NOMO-1 (cell line): ENCODE measurements around the gene SRRM5.
A peak's percentile ranks its signal among the peaks of the same experiment; 100 is the strongest.
"Not testable (repeated sequence)": the region's sequence is repeated elsewhere in the genome, so short reads cannot be mapped to it uniquely, and the experiment has no call there.

Experiments
- DNase-seq, 2 experiments: peaks; one replicate each; lab custom pipeline; 2025; ENCODE audit not compliant: unreplicated experiment in 2 of 2; lab: John Stamatoyannopoulos, UW

SRRM5 gene, protein sequence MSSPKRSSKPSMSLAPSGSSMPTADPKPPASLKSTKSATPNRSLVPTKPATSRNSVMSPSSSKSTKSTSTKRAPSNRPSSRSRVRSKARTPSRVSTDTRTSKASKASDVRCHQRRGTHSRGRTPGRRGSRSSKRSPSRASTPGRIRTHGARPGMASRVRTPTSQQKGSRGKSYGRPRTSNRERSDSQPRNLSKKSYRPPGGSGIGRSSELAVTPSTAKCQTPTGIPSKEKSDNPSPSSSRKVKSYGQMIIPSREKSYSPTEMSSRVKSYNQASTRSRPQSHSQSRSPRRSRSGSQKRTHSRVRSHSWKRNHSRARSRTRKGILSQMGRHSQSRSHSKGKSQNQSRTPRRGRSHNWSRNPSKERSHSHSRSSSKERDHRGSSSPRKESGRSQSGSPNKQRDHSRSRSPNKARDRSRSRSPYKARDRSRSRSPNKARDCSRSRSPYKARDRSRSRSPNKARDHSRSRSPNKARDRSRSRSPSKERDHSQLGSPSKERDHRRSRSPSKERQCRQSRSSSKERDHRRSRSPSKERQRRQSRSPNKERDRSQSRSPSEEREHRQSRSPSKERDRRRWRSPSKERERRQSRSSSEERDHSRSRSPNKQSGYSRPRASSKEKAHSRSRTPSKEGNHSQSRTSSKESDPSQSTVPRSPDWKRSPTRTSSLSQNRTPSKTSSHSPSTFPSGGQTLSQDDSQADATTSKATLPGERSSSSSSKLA

DNA sequence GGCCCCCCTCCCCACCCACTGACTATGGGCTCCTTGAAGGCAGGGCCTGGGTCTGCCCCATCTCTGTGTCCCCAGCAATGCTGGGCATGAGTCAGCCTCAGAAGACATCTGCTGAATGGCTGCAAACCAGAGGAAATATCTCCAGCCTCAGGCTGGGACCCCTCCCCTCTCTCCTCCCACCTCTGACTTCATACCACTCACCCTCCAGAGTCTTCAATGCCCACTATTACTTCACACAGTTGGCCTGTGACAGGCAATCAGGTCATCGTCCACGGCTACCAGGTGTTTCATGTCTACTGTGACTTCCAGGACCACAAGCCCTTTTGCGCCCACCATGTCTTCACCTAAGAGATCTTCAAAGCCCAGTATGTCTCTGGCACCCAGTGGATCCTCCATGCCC lies at the start of gene SRRM5:
SRRM5 (plus strand) TSS at position 301 of the 400 bp plus-strand sequence; CDS start at position 335, 34 bp downstream.
- DNase-seq, result no peak

DNA sequence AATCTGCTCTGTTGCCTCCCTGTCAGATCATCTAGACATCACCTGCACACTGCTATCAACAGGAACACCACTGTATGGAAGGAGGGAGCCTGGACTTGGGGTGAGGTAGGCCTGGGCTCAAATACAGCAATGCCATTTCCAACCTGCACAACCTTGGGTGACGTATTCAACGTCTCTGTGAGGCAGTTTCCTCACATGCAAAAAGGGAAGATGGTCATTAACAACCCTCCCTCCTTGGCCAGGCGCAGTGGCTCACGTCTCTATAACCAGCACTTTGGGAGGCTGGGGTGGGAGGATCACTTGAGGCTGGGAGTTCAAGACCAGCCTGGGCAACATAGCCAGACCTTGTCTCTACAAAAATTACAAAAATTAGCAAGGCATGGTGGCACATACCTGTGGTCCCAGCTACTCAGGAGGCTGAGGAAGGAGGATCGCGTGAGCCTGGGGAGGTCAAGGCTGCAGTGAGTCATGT lies 49.6 kb upstream of the SRRM5 start:
- DNase-seq, result no peak

- peak; percentile 96 to 100 for DNase-seq
Measured at GRCh38 chr19:43562698-43563241, 49.1 kb upstream of the SRRM5 start.

GRCh38 chr19:43563816-43564457 lies 48.0 kb upstream of the SRRM5 start:
- peak in 1 of 2 experiments; percentile 10 for DNase-seq

DNA sequence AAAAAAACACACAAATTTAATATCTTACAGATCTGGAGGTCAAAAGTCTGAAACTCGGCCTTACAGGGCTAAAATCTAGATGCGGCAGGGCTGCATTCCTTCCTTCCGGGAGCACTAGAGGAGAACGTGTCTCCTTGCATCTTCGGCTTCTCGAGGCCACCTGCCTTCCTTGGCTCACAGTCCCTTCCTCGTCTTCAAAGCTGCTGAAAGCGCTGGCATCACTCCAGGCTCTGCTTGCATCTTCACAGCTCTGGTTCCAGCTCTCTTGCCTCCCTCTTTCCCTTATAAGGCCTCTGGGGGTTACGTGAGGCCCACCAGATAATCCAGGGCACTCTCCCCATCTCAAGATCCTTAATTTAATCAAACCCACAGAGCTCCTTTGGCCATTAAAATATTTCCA lies 47.1 kb upstream of the SRRM5 start:
- DNase-seq, result no peak

- no peak for DNase-seq
Measured at GRCh38 chr19:43569657-43570056, 42.2 kb upstream of the SRRM5 start.

- no peak for DNase-seq
Measured at GRCh38 chr19:43570174-43570791, 41.6 kb upstream of the SRRM5 start.

DNA sequence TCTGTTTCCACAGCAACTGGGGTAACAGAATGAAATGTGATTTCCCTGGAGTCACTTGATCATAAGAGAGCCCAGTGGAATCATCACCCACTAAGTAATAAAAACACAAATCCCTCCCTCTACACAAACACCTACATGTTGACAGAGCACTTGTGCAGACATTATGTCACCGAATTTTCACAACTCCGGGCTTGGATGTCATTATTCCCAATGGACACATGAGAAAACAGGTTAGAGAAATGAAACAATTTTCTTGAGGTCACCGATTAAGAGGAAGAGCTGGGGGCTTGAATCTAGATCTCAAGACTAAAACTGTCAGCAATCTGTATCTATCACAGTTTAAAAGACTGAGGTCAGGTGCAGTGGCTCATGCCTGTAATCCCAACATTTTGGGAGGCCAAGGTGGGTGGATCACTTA lies 39.7 kb upstream of the SRRM5 start:
- DNase-seq, result no peak

DNA sequence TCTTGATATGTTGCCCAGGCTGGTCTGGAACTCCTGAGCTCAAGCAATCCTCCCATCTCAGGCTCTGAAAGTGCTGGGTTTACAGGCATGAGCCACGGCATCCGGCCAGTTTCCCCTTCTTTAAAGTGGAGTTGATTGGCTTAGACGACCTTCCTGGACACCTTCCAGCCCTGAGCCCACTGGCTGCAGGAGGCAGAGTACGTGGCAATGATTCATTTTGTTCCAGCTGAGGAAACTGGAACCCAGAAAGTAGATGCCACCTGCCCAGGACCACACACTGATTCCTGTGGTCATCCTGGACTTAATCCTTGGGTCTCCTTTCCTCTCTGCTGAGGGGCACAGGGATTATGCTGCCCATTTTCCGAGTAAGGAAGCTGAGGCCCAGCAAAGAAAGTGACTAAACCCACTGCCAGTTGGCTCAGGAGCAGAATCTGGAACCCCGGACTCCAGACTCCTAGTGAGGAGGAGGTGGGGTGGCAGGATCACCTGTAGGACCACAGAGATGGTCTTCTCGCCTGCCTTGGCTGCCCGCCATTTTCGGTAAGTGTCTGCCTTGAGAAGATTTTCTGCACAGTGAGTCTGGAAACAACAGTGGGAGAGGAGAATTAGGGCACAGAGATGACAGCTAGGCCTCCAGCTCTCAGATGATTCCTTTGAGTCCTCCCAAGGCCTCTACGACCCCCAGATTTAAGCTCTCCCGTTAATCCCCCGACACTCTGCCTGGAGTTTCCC lies 37.3 kb upstream of the SRRM5 start:
- no peak for DNase-seq

- DNase-seq, result peak; percentile 98 to 99
Measured at GRCh38 chr19:43575156-43575950, 36.5 kb upstream of the SRRM5 start, which contains the start of the genes PINLYP and XRCC1. Gene PINLYP (plus strand): TSS chr19:43575801. CDS start chr19:43577192, 1,391 bp downstream. Gene XRCC1 (minus strand): TSS chr19:43575527. CDS start chr19:43575458, 69 bp downstream.

GRCh38 chr19:43575955-43576878 lies 35.7 kb upstream of the SRRM5 start:
- DNase-seq, result peak; percentile 35 to 40

DNA sequence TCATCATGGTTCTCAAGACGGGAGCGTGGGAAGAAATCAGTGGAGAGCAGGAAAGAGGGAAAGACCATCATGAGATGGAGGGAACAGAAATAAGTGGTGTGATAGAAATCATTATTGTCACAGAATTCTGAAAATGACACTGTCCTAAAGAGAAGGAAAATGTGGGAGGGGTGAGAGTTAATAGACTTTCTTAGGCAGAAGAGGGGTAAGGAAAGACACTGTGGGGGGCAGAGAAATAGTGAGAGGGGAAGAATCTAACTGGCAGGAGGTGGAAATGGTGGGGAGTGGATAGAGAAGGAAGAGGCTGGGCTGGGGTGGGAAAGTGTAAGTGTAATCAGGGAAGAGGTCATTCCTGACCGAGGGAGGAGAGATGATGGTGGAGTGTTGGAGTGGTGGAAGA lies 33.1 kb upstream of the SRRM5 start:
- DNase-seq, result no peak

GRCh38 chr19:43581467-43581866 lies 30.4 kb upstream of the SRRM5 start:
- no peak for DNase-seq

- DNase-seq, result no peak
Measured at GRCh38 chr19:43582495-43582894, 29.4 kb upstream of the SRRM5 start.

DNA sequence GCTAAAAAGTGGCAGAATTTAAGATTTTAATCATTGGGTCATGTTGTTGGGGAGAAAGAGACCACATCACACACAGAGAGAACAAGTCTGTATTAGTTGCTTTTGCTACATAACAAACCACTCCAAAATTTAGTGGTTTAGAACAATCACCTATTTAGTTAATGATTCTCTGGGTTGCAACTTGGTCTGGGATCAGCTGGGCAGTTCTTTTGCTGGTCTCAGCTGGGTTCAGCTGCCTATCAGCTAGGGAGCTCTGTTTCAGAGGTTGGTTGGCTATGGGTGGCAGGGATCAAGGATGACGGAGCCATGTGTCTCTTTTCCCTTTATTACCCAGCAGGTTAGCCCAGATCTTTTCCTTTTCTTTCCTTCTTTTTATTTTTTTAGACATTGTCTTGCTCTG lies 27.4 kb upstream of the SRRM5 start:
- DNase-seq, result no peak

GRCh38 chr19:43586346-43586745 lies 25.5 kb upstream of the SRRM5 start:
- no peak for DNase-seq

DNA sequence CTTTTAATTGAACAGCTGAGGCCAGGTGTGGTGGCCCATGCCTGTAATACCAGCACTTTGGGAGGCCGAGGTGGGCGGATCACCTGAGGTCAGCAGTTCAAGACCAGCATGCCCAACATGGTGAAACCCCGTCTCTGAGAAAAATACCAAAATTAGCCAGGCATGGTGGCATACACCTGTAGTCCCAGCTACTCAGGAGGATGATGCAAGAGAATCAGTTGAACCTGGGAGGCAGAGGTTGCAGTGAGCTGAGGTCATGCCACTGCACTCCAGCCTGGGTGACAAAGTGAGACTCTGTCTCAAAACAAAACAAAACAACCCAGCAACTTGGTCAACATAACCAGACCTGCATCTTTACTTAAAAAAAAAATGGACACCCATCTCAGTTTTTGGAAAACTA lies 24.9 kb upstream of the SRRM5 start:
- DNase-seq, result not testable (repeated sequence)

DNA sequence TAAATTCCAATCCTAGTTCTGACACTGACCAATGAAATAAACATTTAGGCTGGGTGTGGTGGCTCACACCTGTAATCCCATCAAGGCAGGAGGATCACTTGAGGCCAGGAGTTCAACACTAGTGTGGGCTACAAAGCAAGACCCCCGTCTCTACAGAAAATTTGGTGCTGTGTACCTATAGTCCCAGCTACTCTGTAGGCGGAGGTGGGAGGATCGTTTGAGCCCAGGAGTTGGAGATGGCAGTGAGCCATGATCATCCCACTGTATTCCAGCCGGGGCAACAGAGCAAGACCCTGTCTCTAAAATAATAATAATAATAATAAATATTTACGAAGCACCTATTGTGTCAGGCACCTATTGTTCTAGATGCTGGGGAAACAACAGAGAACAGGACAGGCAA lies 22.6 kb upstream of the SRRM5 start:
- no peak for DNase-seq
